HepG2 (cell line): ENCODE measurements around the gene CSNK2A2. TPM values are rescaled to one million over a fixed set of nuclear protein-coding genes. Genes with fewer than 3 reads are reported as not detected.

ENCODE experiments used
- ATAC-seq: fragments of 200-7000 bp; cut with Tn5 transposase; 3 replicates; pipeline ENCODE4 v1.9.1; 2020; ENCODE audit warnings: mild to moderate bottlenecking, moderate library complexity
- BruUV-seq: library from RNA; stranded (reverse); fragments of 400-500 nt; replicated peaks from 2 replicates; lab custom pipeline; 2021; lab: Mats Ljungman, UMichigan
- CTCF ChIA-PET: fragments of 300-600 bp; formaldehyde crosslinking; extraction: SDS; loops from one replicate; lab custom pipeline; 2021; ENCODE audit warnings: low total read pairs, inconsistent platforms, low intra/inter-chr PET ratio; lab: Yijun Ruan, JAX
- POLR2A ChIA-PET: fragments of 350-600 bp; sonication (Branson Sonifier 250); formaldehyde crosslinking; loops from one replicate; lab custom pipeline; 2020; ENCODE audit warnings: antibody characterized with exemption, inconsistent platforms; lab: Yijun Ruan, JAX
- DNase-seq: peaks from one replicate; pipeline ENCODE4 v3.0.0-alpha.2; 2015; ENCODE audit warnings: low spot score
- FAIRE-seq: peaks from 3 replicates; lab custom pipeline; 2011; peaks lifted over from hg19 to GRCh38; lab: Jason Lieb, UNC
- H2AFZ ChIP-seq: one replicate; pipeline ENCODE4 v1.6.1; 2011; ENCODE audit warnings: low read length, inconsistent platforms
- H3K27ac ChIP-seq: fragments of 300-600 bp; 3 replicates; pipeline ENCODE4 v1.8.0; 2011; ENCODE audit warnings: mixed run types, mild to moderate bottlenecking, mixed read lengths, low read length, inconsistent platforms; ENCODE audit not compliant: insufficient read depth; ENCODE audit errors: extremely low read length
- H3K27me3 ChIP-seq, 2 experiments: fragments of 200-600 bp in 1 of 2; 2 replicates in 1 of 2; 3 replicates in 1 of 2; pipeline versions ENCODE4 v1.6.0 to v1.8.0; 2011; ENCODE audit warnings: low read length in 2 of 2, mild to moderate bottlenecking in 2 of 2, moderate library complexity in 2 of 2, inconsistent platforms in 1 of 2; ENCODE audit not compliant: insufficient read depth in 2 of 2, control insufficient read depth in 1 of 2
- H3K36me3 ChIP-seq, 2 experiments: fragments of 200-600 bp in 1 of 2; replicated peaks in 1 of 2; 2 replicates in 1 of 2; 3 replicates in 1 of 2; pipeline versions ENCODE4 v1.5.1 to v1.8.0; 2011; ENCODE audit warnings: low read length in 2 of 2, inconsistent platforms in 1 of 2; ENCODE audit not compliant: insufficient read depth in 2 of 2, control insufficient read depth in 1 of 2
- H3K4me1 ChIP-seq: 2 replicates; pipeline ENCODE4 v1.5.1; 2012; ENCODE audit warnings: low read length, inconsistent platforms; ENCODE audit not compliant: insufficient read depth
- H3K4me2 ChIP-seq: 2 replicates; pipeline ENCODE4 v1.6.0; 2011; ENCODE audit warnings: low read depth, low read length, inconsistent platforms
- H3K4me3 ChIP-seq, 3 experiments: fragments of 200-600 bp in 1 of 3; sonication (generic), shearing (Covaris generic) in 1 of 3; replicated peaks in 1 of 3; 2 replicates each; pipeline ENCODE4 v1.5.1; 2011 to 2016; ENCODE audit warnings: low read length in 3 of 3, inconsistent platforms in 2 of 3, low read depth in 2 of 3, mild to moderate bottlenecking in 2 of 3, control low read depth in 1 of 3, mixed read lengths in 1 of 3; ENCODE audit not compliant: insufficient read depth in 1 of 3
- H3K79me2 ChIP-seq: one replicate; pipeline ENCODE4 v1.6.1; 2011; ENCODE audit warnings: low read length, inconsistent platforms; ENCODE audit not compliant: insufficient read depth
- H3K9ac ChIP-seq: 2 replicates; pipeline ENCODE4 v1.6.0; 2011; ENCODE audit warnings: mild to moderate bottlenecking, low read depth, low read length, inconsistent platforms; ENCODE audit not compliant: insufficient read depth
- H3K9me3 ChIP-seq: 2 replicates; pipeline ENCODE4 v1.5.1; 2012; ENCODE audit warnings: mild to moderate bottlenecking, low read length
- H4K20me1 ChIP-seq: 2 replicates; pipeline ENCODE4 v1.6.0; 2011; ENCODE audit warnings: inconsistent platforms, mild to moderate bottlenecking, low read length, moderate library complexity; ENCODE audit not compliant: insufficient read depth
- AKAP8 ChIP-seq: sonication (generic); formaldehyde crosslinking; IDR thresholded peaks from 2 replicates; pipeline ENCODE4 v1.5.1; 2020; ENCODE audit warnings: mild to moderate bottlenecking, missing genetic modification reagents
- CBX5 ChIP-seq: sonication (generic); formaldehyde crosslinking; IDR thresholded peaks from 2 replicates; pipeline ENCODE4 v1.4.0; 2020; ENCODE audit warnings: missing genetic modification reagents, borderline replicate concordance
- CENPBD1 ChIP-seq: sonication (generic); formaldehyde crosslinking; IDR thresholded peaks from 2 replicates; pipeline ENCODE4 v1.8.0; 2022; ENCODE audit warnings: missing genetic modification reagents, low read depth, mild to moderate bottlenecking, borderline replicate concordance
- DRAP1 ChIP-seq: IDR thresholded peaks from 2 replicates; pipeline ENCODE4 v1.6.1; 2016; ENCODE audit warnings: missing genetic modification reagents, missing compliant biosample characterization
- ELF4 ChIP-seq: sonication (generic); formaldehyde crosslinking; IDR thresholded peaks from 2 replicates; pipeline ENCODE4 v1.5.0; 2020; ENCODE audit warnings: missing genetic modification reagents, mild to moderate bottlenecking, moderate library complexity, borderline replicate concordance
- IRF1 ChIP-seq: sonication (generic); formaldehyde crosslinking; IDR thresholded peaks from 2 replicates; pipeline ENCODE4 v1.4.0; 2020; ENCODE audit warnings: low read depth, mild to moderate bottlenecking, missing genetic modification reagents
- RFXANK ChIP-seq: IDR thresholded peaks from 2 replicates; pipeline ENCODE4 v1.6.1; 2016
- SMAD3 ChIP-seq: sonication (generic); formaldehyde crosslinking; IDR thresholded peaks from 2 replicates; pipeline ENCODE4 v1.4.0; 2020; ENCODE audit warnings: missing genetic modification reagents
- TAF1 ChIP-seq: sonication (generic); formaldehyde crosslinking; IDR thresholded peaks from 2 replicates; pipeline ENCODE4 v1.4.0; 2020; ENCODE audit warnings: missing genetic modification reagents
- ZBTB42 ChIP-seq: sonication (generic); formaldehyde crosslinking; IDR thresholded peaks from 2 replicates; pipeline ENCODE4 v1.5.0; 2020; ENCODE audit warnings: mild to moderate bottlenecking, missing genetic modification reagents
- ZBTB8A ChIP-seq: sonication (generic); formaldehyde crosslinking; IDR thresholded peaks from 2 replicates; pipeline ENCODE4 v1.4.0; 2020; ENCODE audit warnings: mild to moderate bottlenecking, low read depth, missing genetic modification reagents, borderline replicate concordance
- ZNF496 ChIP-seq: sonication (generic); formaldehyde crosslinking; IDR thresholded peaks from 2 replicates; pipeline ENCODE4 v1.8.1; 2023; ENCODE audit warnings: mild to moderate bottlenecking, moderate library complexity, missing genetic modification reagents; ENCODE audit not compliant: insufficient replicate concordance
- ZNF546 ChIP-seq: sonication (generic); formaldehyde crosslinking; conservative IDR thresholded peaks from 2 replicates; pipeline ENCODE4 v1.8.1; 2023; ENCODE audit warnings: mild to moderate bottlenecking, missing genetic modification reagents
- ZNF616 ChIP-seq: sonication (generic); formaldehyde crosslinking; IDR thresholded peaks from 2 replicates; pipeline ENCODE4 v1.5.0; 2020; ENCODE audit warnings: low read depth, mild to moderate bottlenecking, missing genetic modification reagents
- ZNF780A ChIP-seq: sonication (generic); formaldehyde crosslinking; IDR thresholded peaks from 2 replicates; pipeline ENCODE4 v1.8.0; 2022; ENCODE audit warnings: mild to moderate bottlenecking, missing genetic modification reagents, moderate library complexity
- ZNF790 ChIP-seq: sonication (generic); formaldehyde crosslinking; IDR thresholded peaks from 2 replicates; pipeline ENCODE4 v1.8.0; 2022; ENCODE audit warnings: missing genetic modification reagents, mild to moderate bottlenecking, borderline replicate concordance
- ZNF891 ChIP-seq: sonication (generic); formaldehyde crosslinking; IDR thresholded peaks from 2 replicates; pipeline ENCODE4 v1.5.0; 2020; ENCODE audit warnings: mild to moderate bottlenecking, missing genetic modification reagents
- WGBS: methylation state at CpG from one replicate; pipeline ENCODE4 v1.1.6; 2017; ENCODE audit warnings: low lambda C conversion rate; 5-methylcytosine and 5-hydroxymethylcytosine counted together
- in situ Hi-C: cut with HindIII; loops from 2 replicates; pipeline ENCODE4 v1.10.0; 2017; ENCODE audit warnings: low pct_unique_long_range_greater_than_20kb; ENCODE audit not compliant: extremely low pct_ligation_motif_present
- intact Hi-C: fragments of 100-400 bp; cut with micrococcal nuclease; formaldehyde crosslinking; loops from one replicate; pipeline ENCODE4 v1.10.0; 2022; ENCODE audit not compliant: unreplicated experiment
- polyA plus RNA-seq, 8 experiments: library from polyadenylated mRNA; depleted of rRNA in 3 of 8; stranded (reverse) in 7 of 8; unstranded in 1 of 8; fragments of >200 nt; fragmentation: Illumina TruSeq in 4 of 8; extraction: Trizol in 4 of 8; gene quantifications; 2 replicates each; pipeline versions ENCODE4 v1.2.1 to v1.2.3, GENCODE V29; 2011 to 2016; ENCODE audit warnings: low read depth in 4 of 8, missing spikeins in 1 of 8, mixed read lengths in 1 of 8; ENCODE audit not compliant: insufficient read depth in 1 of 8
- total RNA-seq, 5 experiments: library from RNA; depleted of rRNA; stranded (reverse); fragments of >200 nt; fragmentation: Illumina TruSeq; extraction: Trizol; gene quantifications; 2 replicates each; pipeline ENCODE4 v1.2.3, GENCODE V29; 2016; ENCODE audit warnings: low read depth in 1 of 5
- TF ChIP-seq, protein P1 (sequence below): IDR thresholded peaks from 2 replicates; pipeline ENCODE4 v1.6.1; 2012; ENCODE audit warnings: low read length, improper control_type of control experiment

CSNK2A2 gene
- total and polyA plus RNA-seq, 2 of the 13 experiments (the other 11 are each of a cell fraction or from before 2014, with no cell fraction given), result 46.4 to 56.9 TPM

DNA sequence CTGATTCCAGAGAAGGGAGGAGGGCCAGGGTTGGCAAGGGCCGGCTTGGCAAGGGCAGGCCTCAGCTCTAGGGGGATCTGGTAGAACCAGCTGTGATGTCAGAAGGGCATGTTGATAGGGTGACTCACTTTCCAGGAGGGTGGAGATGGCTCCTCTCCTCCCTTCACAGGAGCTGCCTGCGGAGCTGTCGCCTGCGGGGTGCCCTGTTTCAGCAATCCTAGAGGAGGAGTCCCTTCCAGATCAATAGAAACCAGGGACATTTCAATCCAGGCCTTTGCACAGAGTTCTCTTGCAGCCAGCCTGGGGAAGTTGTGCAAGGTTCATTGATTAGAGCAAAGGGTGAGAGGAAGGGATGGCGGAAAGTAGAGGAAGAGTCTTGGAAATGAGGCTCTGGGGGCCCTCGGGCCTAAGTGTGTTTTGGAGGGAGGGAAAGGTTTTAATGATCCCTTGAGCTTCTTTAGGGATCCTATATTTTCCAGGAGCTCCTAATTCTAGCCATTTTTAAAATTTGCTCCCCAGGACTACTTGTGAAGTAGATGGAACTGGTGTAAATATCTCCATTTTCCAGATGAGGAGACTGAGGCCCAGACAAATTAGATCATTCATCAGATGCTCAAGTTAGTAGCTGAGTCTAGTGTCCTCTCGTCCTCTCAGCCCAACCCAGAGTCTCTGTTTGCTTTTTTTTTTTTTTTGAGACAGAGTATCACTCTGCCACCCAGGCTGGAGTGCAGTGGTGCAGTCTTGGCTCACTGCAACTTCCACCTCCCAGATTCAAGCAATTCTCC is 24.8 kb upstream of the CSNK2A2 start:
- FAIRE-seq, result peak; percentile 66
- no peaks in the 10 kb centered on the region for H4K20me1 ChIP-seq
- no peaks in the 10 kb centered on the region for H3K36me3 ChIP-seq
- intact Hi-C loops (no loop called here), in situ Hi-C loops (no loop called here)
- peak; percentile 99 for ATAC-seq
- H2AFZ ChIP-seq, result no peak overlapping the region
- no peaks in the 10 kb centered on the region for H3K79me2 ChIP-seq
- no peak overlapping the region for H3K27ac ChIP-seq
- H3K9ac ChIP-seq, result no peak overlapping the region
- no peak overlapping the region for H3K4me3 ChIP-seq
- H3K4me2 ChIP-seq, result peak overlapping the region; percentile 41
- BruUV-seq, result no TSS peak
- ChIA-PET CTCF (no interaction called here), POLR2A (no interaction called here)
- H3K27me3 ChIP-seq, result peaks cover 0 to 5% of the 10 kb centered on the region in 2 experiments; a peak in 1 of 5 replicates
- H3K9me3 ChIP-seq, result no peaks in the 10 kb centered on the region
- WGBS, result 0% methylated on average over 7 of the region's 7 CpGs
- peak; percentile 51 for DNase-seq
- peaks cover 17% of the 10 kb centered on the region for H3K4me1 ChIP-seq
- TF ChIP-seq RFXANK (CRISPR knock-in tag) (no peak), SMAD3 (peak; percentile 87), ZNF496 (CRISPR knock-in tag) (no peak), ZNF891 (CRISPR knock-in tag) (no peak), ZNF780A (CRISPR knock-in tag) (no peak), CENPBD1 (no peak), IRF1 (CRISPR knock-in tag) (no peak), ZNF616 (no peak), ELF4 (CRISPR knock-in tag) (no peak), ZNF790 (CRISPR knock-in tag) (no peak), ZNF546 (CRISPR knock-in tag) (no peak), AKAP8 (CRISPR knock-in tag) (no peak), ZBTB42 (no peak), ZBTB8A (CRISPR knock-in tag) (no peak), DRAP1 (CRISPR knock-in tag) (no peak), CBX5 (CRISPR knock-in tag) (no peak), TAF1 (CRISPR knock-in tag) (no peak)
- TF ChIP-seq, protein P1, sequence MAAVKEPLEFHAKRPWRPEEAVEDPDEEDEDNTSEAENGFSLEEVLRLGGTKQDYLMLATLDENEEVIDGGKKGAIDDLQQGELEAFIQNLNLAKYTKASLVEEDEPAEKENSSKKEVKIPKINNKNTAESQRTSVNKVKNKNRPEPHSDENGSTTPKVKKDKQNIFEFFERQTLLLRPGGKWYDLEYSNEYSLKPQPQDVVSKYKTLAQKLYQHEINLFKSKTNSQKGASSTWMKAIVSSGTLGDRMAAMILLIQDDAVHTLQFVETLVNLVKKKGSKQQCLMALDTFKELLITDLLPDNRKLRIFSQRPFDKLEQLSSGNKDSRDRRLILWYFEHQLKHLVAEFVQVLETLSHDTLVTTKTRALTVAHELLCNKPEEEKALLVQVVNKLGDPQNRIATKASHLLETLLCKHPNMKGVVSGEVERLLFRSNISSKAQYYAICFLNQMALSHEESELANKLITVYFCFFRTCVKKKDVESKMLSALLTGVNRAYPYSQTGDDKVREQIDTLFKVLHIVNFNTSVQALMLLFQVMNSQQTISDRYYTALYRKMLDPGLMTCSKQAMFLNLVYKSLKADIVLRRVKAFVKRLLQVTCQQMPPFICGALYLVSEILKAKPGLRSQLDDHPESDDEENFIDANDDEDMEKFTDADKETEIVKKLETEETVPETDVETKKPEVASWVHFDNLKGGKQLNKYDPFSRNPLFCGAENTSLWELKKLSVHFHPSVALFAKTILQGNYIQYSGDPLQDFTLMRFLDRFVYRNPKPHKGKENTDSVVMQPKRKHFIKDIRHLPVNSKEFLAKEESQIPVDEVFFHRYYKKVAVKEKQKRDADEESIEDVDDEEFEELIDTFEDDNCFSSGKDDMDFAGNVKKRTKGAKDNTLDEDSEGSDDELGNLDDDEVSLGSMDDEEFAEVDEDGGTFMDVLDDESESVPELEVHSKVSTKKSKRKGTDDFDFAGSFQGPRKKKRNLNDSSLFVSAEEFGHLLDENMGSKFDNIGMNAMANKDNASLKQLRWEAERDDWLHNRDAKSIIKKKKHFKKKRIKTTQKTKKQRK, result no peak
